ENCODE measurements around the gene ZNF200.

The ZNF200 gene

GRCh38 chr16:3259836-3260235 is 24.9 kb upstream of the ZNF200 start:
- TF ChIP-seq GATA2 (IDR thresholded peaks at IDR 0.05; ENCODE audit: low read depth, low read length) (no peak), GATA3 (IDR thresholded peaks at IDR 0.05; ENCODE audit: low read depth, low read length) (no peak)

- TF ChIP-seq GATA2 (IDR thresholded peaks at IDR 0.05; ENCODE audit: low read depth, low read length) (no peak), GATA3 (IDR thresholded peaks at IDR 0.05; ENCODE audit: low read depth, low read length) (no peak)
Measured at GRCh38 chr16:3256866-3257465, 22.0 kb upstream of the ZNF200 start.

- TF ChIP-seq GATA2 (IDR thresholded peaks at IDR 0.05; ENCODE audit: low read depth, low read length) (no peak), GATA3 (IDR thresholded peaks at IDR 0.05; ENCODE audit: low read depth, low read length) (no peak)
Measured at GRCh38 chr16:3256146-3256865, 21.3 kb upstream of the ZNF200 start, which contains the start of gene MEFV. TSS of gene MEFV (minus strand) at chr16:3256633. CDS start at chr16:3256587, 46 bp downstream.

GRCh38 chr16:3254309-3254708 is 19.4 kb upstream of the ZNF200 start:
- no peak for TF ChIP-seq GATA3 (IDR thresholded peaks at IDR 0.05; ENCODE audit: low read depth, low read length)
- TF ChIP-seq GATA2 (IDR thresholded peaks at IDR 0.05; ENCODE audit: low read depth, low read length), result no peak

GRCh38 chr16:3252967-3253366 is 18.0 kb upstream of the ZNF200 start:
- TF ChIP-seq GATA2 (IDR thresholded peaks at IDR 0.05; ENCODE audit: low read depth, low read length) (no peak), GATA3 (IDR thresholded peaks at IDR 0.05; ENCODE audit: low read depth, low read length) (no peak)

- no peak for TF ChIP-seq GATA2 (IDR thresholded peaks at IDR 0.05; ENCODE audit: low read depth, low read length)
- no peak for TF ChIP-seq GATA3 (IDR thresholded peaks at IDR 0.05; ENCODE audit: low read depth, low read length)
Measured at GRCh38 chr16:3249451-3249850, 14.5 kb upstream of the ZNF200 start.

- no peak for TF ChIP-seq GATA3 (IDR thresholded peaks at IDR 0.05; ENCODE audit: low read depth, low read length)
- TF ChIP-seq GATA2 (IDR thresholded peaks at IDR 0.05; ENCODE audit: low read depth, low read length), result no peak
Measured at GRCh38 chr16:3249020-3249419, 14.1 kb upstream of the ZNF200 start.

- TF ChIP-seq GATA3 (IDR thresholded peaks at IDR 0.05; ENCODE audit: low read depth, low read length) (no peak), GATA2 (IDR thresholded peaks at IDR 0.05; ENCODE audit: low read depth, low read length) (no peak)
Measured at GRCh38 chr16:3248596-3248995, 13.6 kb upstream of the ZNF200 start.

GRCh38 chr16:3246876-3247275 is 11.9 kb upstream of the ZNF200 start:
- TF ChIP-seq GATA3 (IDR thresholded peaks at IDR 0.05; ENCODE audit: low read depth, low read length) (no peak), GATA2 (IDR thresholded peaks at IDR 0.05; ENCODE audit: low read depth, low read length) (no peak)

GRCh38 chr16:3246002-3246401 is 11.0 kb upstream of the ZNF200 start:
- TF ChIP-seq GATA3 (IDR thresholded peaks at IDR 0.05; ENCODE audit: low read depth, low read length), result no peak
- no peak for TF ChIP-seq GATA2 (IDR thresholded peaks at IDR 0.05; ENCODE audit: low read depth, low read length)

- TF ChIP-seq GATA3 (IDR thresholded peaks at IDR 0.05; ENCODE audit: low read depth, low read length) (no peak), GATA2 (IDR thresholded peaks at IDR 0.05; ENCODE audit: low read depth, low read length) (no peak)
Measured at GRCh38 chr16:3243882-3244281, 8.9 kb upstream of the ZNF200 start.

- TF ChIP-seq GATA3 (IDR thresholded peaks at IDR 0.05; ENCODE audit: low read depth, low read length) (no peak), GATA2 (IDR thresholded peaks at IDR 0.05; ENCODE audit: low read depth, low read length) (no peak)
Measured at GRCh38 chr16:3242709-3243108, 7.8 kb upstream of the ZNF200 start.

- no peak for TF ChIP-seq GATA2 (IDR thresholded peaks at IDR 0.05; ENCODE audit: low read depth, low read length)
- no peak for TF ChIP-seq GATA3 (IDR thresholded peaks at IDR 0.05; ENCODE audit: low read depth, low read length)
Measured at GRCh38 chr16:3241761-3242160, 6.8 kb upstream of the ZNF200 start.

GRCh38 chr16:3235856-3236669 is 1.1 kb upstream of the ZNF200 start:
- TF ChIP-seq GATA2 (IDR thresholded peaks at IDR 0.05; ENCODE audit: low read depth, low read length) (no peak), GATA3 (IDR thresholded peaks at IDR 0.05; ENCODE audit: low read depth, low read length) (no peak)

- TF ChIP-seq GATA2 (IDR thresholded peaks at IDR 0.05; ENCODE audit: low read depth, low read length), result no peak
- TF ChIP-seq GATA3 (IDR thresholded peaks at IDR 0.05; ENCODE audit: low read depth, low read length), result no peak
Measured at GRCh38 chr16:3234543-3234856, 458 bp downstream of the ZNF200 start.

All from SH-SY5Y (cell line).